ENCODE data around the gene MINDY2. TPM values are rescaled to one million over a fixed set of nuclear protein-coding genes. Genes with fewer than 3 reads are reported as not detected.

Gene MINDY2, protein sequence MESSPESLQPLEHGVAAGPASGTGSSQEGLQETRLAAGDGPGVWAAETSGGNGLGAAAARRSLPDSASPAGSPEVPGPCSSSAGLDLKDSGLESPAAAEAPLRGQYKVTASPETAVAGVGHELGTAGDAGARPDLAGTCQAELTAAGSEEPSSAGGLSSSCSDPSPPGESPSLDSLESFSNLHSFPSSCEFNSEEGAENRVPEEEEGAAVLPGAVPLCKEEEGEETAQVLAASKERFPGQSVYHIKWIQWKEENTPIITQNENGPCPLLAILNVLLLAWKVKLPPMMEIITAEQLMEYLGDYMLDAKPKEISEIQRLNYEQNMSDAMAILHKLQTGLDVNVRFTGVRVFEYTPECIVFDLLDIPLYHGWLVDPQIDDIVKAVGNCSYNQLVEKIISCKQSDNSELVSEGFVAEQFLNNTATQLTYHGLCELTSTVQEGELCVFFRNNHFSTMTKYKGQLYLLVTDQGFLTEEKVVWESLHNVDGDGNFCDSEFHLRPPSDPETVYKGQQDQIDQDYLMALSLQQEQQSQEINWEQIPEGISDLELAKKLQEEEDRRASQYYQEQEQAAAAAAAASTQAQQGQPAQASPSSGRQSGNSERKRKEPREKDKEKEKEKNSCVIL
- 36.4 and 45.1 TPM in 2 replicates for total RNA-seq

DNA sequence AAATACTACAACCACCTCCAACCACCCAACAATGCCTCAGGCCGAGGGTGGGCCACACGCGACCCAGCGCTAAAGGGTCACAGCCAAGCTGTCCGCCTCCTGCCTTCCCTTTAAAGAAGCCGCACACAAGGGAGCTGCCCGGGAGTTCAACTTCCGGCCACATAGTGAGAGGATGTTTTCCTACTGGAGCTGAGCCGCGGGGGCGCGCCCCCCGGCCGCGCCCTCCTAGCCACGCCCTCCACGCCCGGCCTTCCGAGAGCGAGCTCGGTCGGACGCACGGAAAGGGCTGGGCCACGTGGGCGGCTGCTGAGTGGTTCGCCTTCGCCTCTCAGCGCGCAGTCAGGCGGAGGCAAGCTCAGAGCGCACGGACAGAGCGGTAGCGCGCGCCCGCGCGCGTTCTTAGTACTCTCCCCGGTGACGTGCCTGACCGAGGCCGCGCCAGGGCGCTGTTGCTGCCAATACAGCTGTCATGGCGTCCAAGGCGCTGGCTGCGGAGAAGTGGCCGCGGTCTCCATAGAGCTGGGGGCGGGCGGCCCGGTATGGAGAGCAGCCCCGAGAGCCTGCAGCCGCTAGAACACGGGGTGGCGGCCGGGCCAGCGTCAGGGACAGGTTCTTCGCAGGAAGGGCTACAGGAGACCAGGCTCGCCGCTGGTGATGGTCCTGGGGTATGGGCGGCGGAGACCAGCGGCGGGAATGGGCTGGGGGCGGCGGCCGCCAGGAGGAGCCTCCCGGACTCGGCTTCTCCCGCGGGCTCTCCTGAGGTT is at the start of gene MINDY2:
TSS of gene MINDY2 (plus strand) at position 446 of the 764 bp plus-strand sequence. CDS start at position 540, 94 bp downstream.

DNA sequence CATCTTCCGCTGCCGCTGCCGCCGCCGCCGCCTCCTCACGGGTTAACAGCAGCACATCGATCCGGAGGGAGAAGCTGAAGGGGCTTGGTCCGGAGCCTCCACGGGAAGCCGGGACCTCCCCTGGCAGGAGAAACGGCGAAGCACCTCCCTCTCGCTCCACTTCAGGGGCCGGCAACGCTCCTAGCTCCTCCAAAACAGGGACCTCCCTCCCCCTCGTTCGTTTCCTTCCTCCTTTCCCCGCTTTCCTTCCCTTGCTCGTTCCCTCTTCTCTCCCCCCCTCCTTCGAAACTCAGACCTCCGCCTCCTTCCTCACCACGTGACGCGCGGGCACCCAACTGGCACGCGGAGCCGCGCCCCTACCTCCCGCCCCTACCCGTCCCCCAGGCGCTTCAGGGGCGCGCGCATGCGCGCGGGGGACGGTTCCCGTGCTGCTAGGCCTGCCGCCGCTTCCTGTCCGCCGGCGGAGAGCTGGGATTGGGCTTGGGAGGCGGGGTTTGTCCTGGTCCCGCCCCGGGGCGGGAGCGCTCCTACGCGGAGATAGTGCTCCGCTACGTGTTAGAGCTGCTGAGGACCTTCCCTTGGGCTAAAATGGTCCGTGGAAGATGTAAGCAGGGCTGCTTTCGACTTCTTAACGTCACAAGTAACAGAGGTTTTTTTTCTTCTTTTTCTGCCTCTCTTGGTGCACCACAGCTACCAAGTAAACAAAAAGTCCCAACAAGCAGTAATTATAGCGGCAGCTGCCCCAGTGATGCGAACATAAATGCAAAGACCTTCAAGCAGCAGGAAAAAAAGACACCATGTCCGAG is 21.4 kb upstream of the MINDY2 start, which contains the start of gene ADAM10:
TSS of gene ADAM10 (minus strand) at position 176 of the 806 bp plus-strand sequence. CDS start at position 3, 173 bp downstream.

Other genes with a start within 250 kb of the MINDY2 start
- gene ADAM10, start 21.6 kb upstream of the MINDY2 start, total RNA-seq: 284 and 315 TPM in 2 replicates
- 55.8 and 78.1 TPM in 2 replicates for gene SLTM, start 162.4 kb downstream of the MINDY2 start, total RNA-seq
- gene RNF111, start 216.4 kb downstream of the MINDY2 start, total RNA-seq: 22.0 and 29.8 TPM in 2 replicates

All from smooth muscle cell of the umbilical artery (primary cell).